GM10847 (cell line): ENCODE measurements around the gene SLC31A1.

Source experiments
- POLR2A ChIP-seq: IDR thresholded peaks from 2 replicates; pipeline ENCODE4 v1.6.1; 2011; ENCODE audit not compliant: insufficient read length; ENCODE audit errors: extremely low read depth

SLC31A1 gene

GRCh38 chr9:113205861-113206260 is 15.5 kb upstream of the SLC31A1 start:
- TF ChIP-seq POLR2A = no peak

- no peak for TF ChIP-seq POLR2A
Observed at GRCh38 chr9:113210815-113211214, 10.5 kb upstream of the SLC31A1 start.

GRCh38 chr9:113215132-113215531 is 6.2 kb upstream of the SLC31A1 start:
- TF ChIP-seq POLR2A = no peak

GRCh38 chr9:113216406-113216805 is 4.9 kb upstream of the SLC31A1 start:
- no peak for TF ChIP-seq POLR2A

- TF ChIP-seq POLR2A = no peak
Observed at GRCh38 chr9:113219186-113219936, 2.0 kb upstream of the SLC31A1 start.

- TF ChIP-seq POLR2A = no peak
Observed at GRCh38 chr9:113219969-113220368, 1.4 kb upstream of the SLC31A1 start.

- no peak for TF ChIP-seq POLR2A
Observed at GRCh38 chr9:113220467-113221002, 809 bp upstream of the SLC31A1 start.

GRCh38 chr9:113221800-113222481 is 597 bp downstream of the SLC31A1 start:
- TF ChIP-seq POLR2A = no peak

GRCh38 chr9:113222482-113222841 is 1.1 kb downstream of the SLC31A1 start:
- TF ChIP-seq POLR2A = no peak

- TF ChIP-seq POLR2A = no peak
Observed at GRCh38 chr9:113223963-113224362, 2.6 kb downstream of the SLC31A1 start.

GRCh38 chr9:113227436-113227835 is 6.1 kb downstream of the SLC31A1 start:
- no peak for TF ChIP-seq POLR2A

GRCh38 chr9:113228130-113228665 is 6.9 kb downstream of the SLC31A1 start:
- TF ChIP-seq POLR2A = no peak

- TF ChIP-seq POLR2A = no peak
Observed at GRCh38 chr9:113231701-113232100, 10.4 kb downstream of the SLC31A1 start.

- TF ChIP-seq POLR2A = no peak
Observed at GRCh38 chr9:113237026-113237425, 15.7 kb downstream of the SLC31A1 start.

GRCh38 chr9:113238202-113238858 is 17.0 kb downstream of the SLC31A1 start:
- TF ChIP-seq POLR2A = no peak

- no peak for TF ChIP-seq POLR2A
Observed at GRCh38 chr9:113238859-113239232, 17.5 kb downstream of the SLC31A1 start.

- no peak for TF ChIP-seq POLR2A
Observed at GRCh38 chr9:113241161-113241560, 19.8 kb downstream of the SLC31A1 start.
